Transverse colon (tissue), 4 donors: ENCODE results near the gene RHOT2.

Source experiments
- EP300 ChIP-seq: sonication (generic); formaldehyde crosslinking; IDR thresholded peaks from one replicate; pipeline ENCODE4 v1.6.1; 2017; ENCODE audit warnings: antibody characterized with exemption, low read depth
- POLR2A ChIP-seq: fragments of 450-650 bp; IDR thresholded peaks from one replicate; pipeline ENCODE4 v1.6.1; 2016; ENCODE audit warnings: antibody characterized with exemption, mild to moderate bottlenecking, moderate library complexity
- POLR2AphosphoS5 ChIP-seq, 3 donors: sonication (generic); formaldehyde crosslinking; IDR thresholded peaks; one replicate each; pipeline ENCODE4 v1.6.1; 2016; ENCODE audit warnings: antibody characterized with exemption in 3 of 3
- TF ChIP-seq, protein P1 (sequence below), 5 experiments: fragments of 200-600 bp in 3 of 5; fragments of 450-650 bp in 2 of 5; sonication (generic) in 3 of 5; IDR thresholded peaks; 1 replicate in 2 of 5; 2 replicates in 3 of 5; pipeline ENCODE4 v1.5.1; 2016 to 2017; ENCODE audit warnings: antibody characterized with exemption in 5 of 5, inconsistent platforms in 3 of 5, mild to moderate bottlenecking in 2 of 5, moderate library complexity in 1 of 5

DNA sequence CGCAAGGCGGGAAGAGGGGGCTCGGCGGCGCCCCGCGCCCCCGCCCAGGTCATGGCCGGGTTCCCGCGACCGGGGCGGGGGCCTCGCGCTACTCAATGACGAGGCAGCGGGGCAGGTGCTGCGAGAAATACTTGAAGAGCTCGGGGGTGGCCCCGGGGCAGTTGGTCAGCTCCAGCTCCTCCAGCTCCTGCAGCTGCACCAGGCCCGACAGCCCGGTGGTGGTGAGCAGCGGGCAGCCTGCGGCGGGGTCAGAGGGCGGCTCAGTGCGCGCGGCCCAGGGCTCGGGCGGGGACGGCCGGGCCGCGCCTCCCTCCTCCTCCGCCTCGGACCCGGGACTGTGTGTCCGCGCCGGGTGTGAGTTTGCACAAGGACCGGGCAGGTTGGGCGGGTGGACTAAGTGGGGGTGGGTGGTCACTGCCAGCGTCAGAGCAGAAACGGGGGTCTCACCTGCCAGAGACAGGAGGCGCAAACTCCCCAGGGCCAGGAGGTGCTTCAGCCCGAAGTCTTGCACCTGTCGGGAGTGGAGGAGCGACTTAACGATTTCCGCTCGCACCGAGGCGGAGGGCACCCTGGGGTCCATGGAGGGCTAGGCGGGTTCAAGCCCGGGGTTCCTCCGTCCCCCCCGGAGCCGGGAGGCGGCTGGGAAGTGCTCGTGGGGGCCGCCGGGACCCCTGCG, 26.4 kb downstream of the RHOT2 start:
- no peak for TF ChIP-seq POLR2A
- TF ChIP-seq, protein P1, sequence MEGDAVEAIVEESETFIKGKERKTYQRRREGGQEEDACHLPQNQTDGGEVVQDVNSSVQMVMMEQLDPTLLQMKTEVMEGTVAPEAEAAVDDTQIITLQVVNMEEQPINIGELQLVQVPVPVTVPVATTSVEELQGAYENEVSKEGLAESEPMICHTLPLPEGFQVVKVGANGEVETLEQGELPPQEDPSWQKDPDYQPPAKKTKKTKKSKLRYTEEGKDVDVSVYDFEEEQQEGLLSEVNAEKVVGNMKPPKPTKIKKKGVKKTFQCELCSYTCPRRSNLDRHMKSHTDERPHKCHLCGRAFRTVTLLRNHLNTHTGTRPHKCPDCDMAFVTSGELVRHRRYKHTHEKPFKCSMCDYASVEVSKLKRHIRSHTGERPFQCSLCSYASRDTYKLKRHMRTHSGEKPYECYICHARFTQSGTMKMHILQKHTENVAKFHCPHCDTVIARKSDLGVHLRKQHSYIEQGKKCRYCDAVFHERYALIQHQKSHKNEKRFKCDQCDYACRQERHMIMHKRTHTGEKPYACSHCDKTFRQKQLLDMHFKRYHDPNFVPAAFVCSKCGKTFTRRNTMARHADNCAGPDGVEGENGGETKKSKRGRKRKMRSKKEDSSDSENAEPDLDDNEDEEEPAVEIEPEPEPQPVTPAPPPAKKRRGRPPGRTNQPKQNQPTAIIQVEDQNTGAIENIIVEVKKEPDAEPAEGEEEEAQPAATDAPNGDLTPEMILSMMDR (IDR thresholded peaks at IDR 0.05) = no peak
- no peak for TF ChIP-seq EP300
- no peak for TF ChIP-seq POLR2AphosphoS5 (IDR thresholded peaks at IDR 0.05)
